Measurements from ENCODE around the gene MYBPC1. TPM values are rescaled to one million over a fixed set of nuclear protein-coding genes. Genes with fewer than 3 reads are reported as not detected.

MYBPC1 gene
- polyA plus RNA-seq, 3 donors, result 0.04 to 0.16 TPM; not detected in 1

DNA sequence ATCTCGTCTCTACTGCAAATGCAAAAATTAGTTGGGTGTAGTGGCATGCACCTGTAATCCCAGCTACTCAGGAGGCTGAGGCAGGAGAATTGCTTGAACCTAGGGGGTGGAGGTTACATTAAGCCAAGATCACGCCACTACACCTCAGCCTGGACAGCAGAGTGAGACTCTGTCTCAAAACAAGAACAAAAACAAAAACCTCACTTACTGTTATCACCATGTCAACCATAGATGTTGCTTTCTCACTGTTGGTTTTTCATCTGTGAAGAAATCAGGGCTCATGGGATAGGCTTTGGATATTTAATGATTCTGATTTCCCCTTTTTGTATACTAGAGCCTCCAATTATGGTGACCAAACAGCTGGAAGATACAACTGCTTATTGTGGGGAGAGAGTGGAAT, 52.9 kb downstream of the MYBPC1 start:
- Histone ChIP-seq H3K27ac (ENCODE audit: low read depth in 1 of 2, low read length in 2 of 2) (no peak overlapping the region), H3K4me3 (replicated peaks in 1 of 3; ENCODE audit: low read depth in 2 of 3, low read length in 3 of 3) (no peak overlapping the region), H3K4me1 (ENCODE audit: control insufficient read depth in 1 of 2, insufficient read depth in 2 of 2, low read length in 2 of 2) (peaks cover 8 to 9% of the 10 kb centered on the region in 2 donors), H3K9ac (ENCODE audit: insufficient read depth, low read length, poor library complexity, severe bottlenecking) (no peak overlapping the region), H3K4me2 (replicated peaks; ENCODE audit: extremely low read depth, low read length, poor library complexity, severe bottlenecking) (no peak overlapping the region), H4K20me1 (ENCODE audit: insufficient read depth, low read length) (no peaks in the 10 kb centered on the region), H3K27me3 (ENCODE audit: control insufficient read depth in 2 of 2, insufficient read depth in 2 of 2, low read length in 2 of 2) (peaks cover 0 to under 1% of the 10 kb centered on the region in 2 donors), H3K79me2 (ENCODE audit: insufficient read depth, low read length) (no peaks in the 10 kb centered on the region), H3K9me3 (replicated peaks in 1 of 2; ENCODE audit: control insufficient read depth in 1 of 2, insufficient read depth in 1 of 2, low read length in 2 of 2) (no peaks in the 10 kb centered on the region), H2AFZ (ENCODE audit: insufficient read depth, low read depth, low read length, poor library complexity, severe bottlenecking) (no peak overlapping the region), H3K36me3 (replicated peaks in 1 of 2; ENCODE audit: control insufficient read depth in 1 of 2, insufficient read depth in 2 of 2, low read length in 2 of 2) (no peaks in the 10 kb centered on the region)
- Mint-ChIP-seq H3K27ac (peak overlapping the region in 2 of 7 donors; percentile 16 to 58), H3K36me3 (no peaks in the 10 kb centered on the region), H3K27me3 (ENCODE audit: low read depth in 3 of 3) (peaks cover 2 to 11% (median 3%) of the 10 kb centered on the region in 3 donors), H3K4me1 (peaks cover 19% of the 10 kb centered on the region), H3K9me3 (peaks cover 0 to 2% (median 0%) of the 10 kb centered on the region in 7 donors), H3K4me3 (no peak overlapping the region)
- intact Hi-C loops (cut with micrococcal nuclease), result no loop called here
- 86% methylated on average over 1 of the region's 2 CpGs for WGBS (ENCODE audit: insufficient coverage)
- TF ChIP-seq, protein P1, sequence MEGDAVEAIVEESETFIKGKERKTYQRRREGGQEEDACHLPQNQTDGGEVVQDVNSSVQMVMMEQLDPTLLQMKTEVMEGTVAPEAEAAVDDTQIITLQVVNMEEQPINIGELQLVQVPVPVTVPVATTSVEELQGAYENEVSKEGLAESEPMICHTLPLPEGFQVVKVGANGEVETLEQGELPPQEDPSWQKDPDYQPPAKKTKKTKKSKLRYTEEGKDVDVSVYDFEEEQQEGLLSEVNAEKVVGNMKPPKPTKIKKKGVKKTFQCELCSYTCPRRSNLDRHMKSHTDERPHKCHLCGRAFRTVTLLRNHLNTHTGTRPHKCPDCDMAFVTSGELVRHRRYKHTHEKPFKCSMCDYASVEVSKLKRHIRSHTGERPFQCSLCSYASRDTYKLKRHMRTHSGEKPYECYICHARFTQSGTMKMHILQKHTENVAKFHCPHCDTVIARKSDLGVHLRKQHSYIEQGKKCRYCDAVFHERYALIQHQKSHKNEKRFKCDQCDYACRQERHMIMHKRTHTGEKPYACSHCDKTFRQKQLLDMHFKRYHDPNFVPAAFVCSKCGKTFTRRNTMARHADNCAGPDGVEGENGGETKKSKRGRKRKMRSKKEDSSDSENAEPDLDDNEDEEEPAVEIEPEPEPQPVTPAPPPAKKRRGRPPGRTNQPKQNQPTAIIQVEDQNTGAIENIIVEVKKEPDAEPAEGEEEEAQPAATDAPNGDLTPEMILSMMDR (IDR thresholded peaks at IDR 0.05), result no peak
- no peak for DNase-seq

DNA sequence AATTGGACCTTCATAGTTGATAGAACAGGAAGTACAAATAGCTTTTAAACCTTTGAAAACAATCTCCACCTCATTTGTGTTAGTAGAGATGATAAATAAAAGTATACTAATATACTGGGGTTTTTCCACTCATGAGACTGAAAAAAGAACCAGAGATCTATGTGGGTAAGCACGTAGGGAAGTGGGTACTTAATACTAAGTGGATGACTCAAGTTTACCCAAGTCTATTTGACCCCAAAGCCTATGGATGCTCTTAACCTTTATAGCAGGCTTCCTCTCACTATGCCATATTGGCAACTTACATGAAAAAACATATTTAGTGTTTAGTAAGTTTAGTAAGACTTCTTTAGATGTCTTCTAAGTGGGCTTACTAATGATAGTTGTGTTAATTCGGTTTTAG, 53.4 kb downstream of the MYBPC1 start:
- DNase-seq, result peak in 1 of 3 donors; percentile 28
- no peak overlapping the region for H3K4me3 Mint-ChIP-seq
- Histone ChIP-seq H2AFZ (ENCODE audit: insufficient read depth, low read depth, low read length, poor library complexity, severe bottlenecking) (no peak overlapping the region), H3K4me3 (replicated peaks in 1 of 3; ENCODE audit: low read depth in 2 of 3, low read length in 3 of 3) (no peak overlapping the region), H3K4me2 (replicated peaks; ENCODE audit: extremely low read depth, low read length, poor library complexity, severe bottlenecking) (no peak overlapping the region), H3K9me3 (replicated peaks in 1 of 2; ENCODE audit: control insufficient read depth in 1 of 2, insufficient read depth in 1 of 2, low read length in 2 of 2) (no peaks in the 10 kb centered on the region), H3K4me1 (ENCODE audit: control insufficient read depth in 1 of 2, insufficient read depth in 2 of 2, low read length in 2 of 2) (peaks cover 7% of the 10 kb centered on the region in 2 donors), H3K36me3 (replicated peaks in 1 of 2; ENCODE audit: control insufficient read depth in 1 of 2, insufficient read depth in 2 of 2, low read length in 2 of 2) (no peaks in the 10 kb centered on the region), H3K27ac (ENCODE audit: low read depth in 1 of 2, low read length in 2 of 2) (no peak overlapping the region), H4K20me1 (ENCODE audit: insufficient read depth, low read length) (no peaks in the 10 kb centered on the region), H3K27me3 (ENCODE audit: control insufficient read depth in 2 of 2, insufficient read depth in 2 of 2, low read length in 2 of 2) (no peaks in the 10 kb centered on the region), H3K79me2 (ENCODE audit: insufficient read depth, low read length) (no peaks in the 10 kb centered on the region), H3K9ac (ENCODE audit: insufficient read depth, low read length, poor library complexity, severe bottlenecking) (no peak overlapping the region)
- peak overlapping the region in 2 of 7 donors; percentile 16 to 58 for H3K27ac Mint-ChIP-seq
- peaks cover 0 to 2% (median 0%) of the 10 kb centered on the region in 7 donors for H3K9me3 Mint-ChIP-seq
- peaks cover 0 to 7% (median 2%) of the 10 kb centered on the region in 3 donors for H3K27me3 Mint-ChIP-seq (ENCODE audit: low read depth in 3 of 3)
- no peaks in the 10 kb centered on the region for H3K36me3 Mint-ChIP-seq
- intact Hi-C loops (cut with micrococcal nuclease), result no loop called here
- peaks cover 16% of the 10 kb centered on the region for H3K4me1 Mint-ChIP-seq
- no CpG with 5 or more reads among the region's 2 CpGs for WGBS (ENCODE audit: insufficient coverage)
- TF ChIP-seq, protein P1 (IDR thresholded peaks at IDR 0.05), result no peak
